NCI-H226 (cell line): ENCODE results near the gene PHIP.
"Not testable (repeated sequence)": the region's sequence is repeated elsewhere in the genome, so short reads cannot be mapped to it uniquely, and the experiment has no call there.

ENCODE experiments used
- DNase-seq: peaks from one replicate; pipeline ENCODE4 v3.0.0-alpha.2; 2015

PHIP gene

GRCh38 chr6:78911218-78911940 is 166.7 kb downstream of the PHIP start:
- DNase-seq = no peak

GRCh38 chr6:78910591-78911171 is 167.4 kb downstream of the PHIP start:
- no peak for DNase-seq

- DNase-seq = no peak
Measured at GRCh38 chr6:78910010-78910409, 168.0 kb downstream of the PHIP start.

- DNase-seq = no peak
Measured at GRCh38 chr6:78909391-78909790, 168.7 kb downstream of the PHIP start.

GRCh38 chr6:78908621-78909020 is 169.4 kb downstream of the PHIP start:
- DNase-seq = no peak

- DNase-seq = no peak
Measured at GRCh38 chr6:78896227-78896626, 181.8 kb downstream of the PHIP start.

GRCh38 chr6:78889901-78890300 is 188.2 kb downstream of the PHIP start:
- DNase-seq = not testable (repeated sequence)
